GM21360 (cell line): Measurements from ENCODE around the gene PTPN6.

ENCODE experiments used
- ATAC-seq: cut with Tn5 transposase; IDR thresholded peaks from one replicate; pipeline ENCODE4 v1.9.1; 2021; ENCODE audit warnings: mild to moderate bottlenecking, moderate library complexity; ENCODE audit not compliant: unreplicated experiment

Gene PTPN6

GRCh38 chr12:6965026-6965661, 14.0 kb downstream of the PTPN6 start:
- peak; percentile 33 for ATAC-seq

DNA sequence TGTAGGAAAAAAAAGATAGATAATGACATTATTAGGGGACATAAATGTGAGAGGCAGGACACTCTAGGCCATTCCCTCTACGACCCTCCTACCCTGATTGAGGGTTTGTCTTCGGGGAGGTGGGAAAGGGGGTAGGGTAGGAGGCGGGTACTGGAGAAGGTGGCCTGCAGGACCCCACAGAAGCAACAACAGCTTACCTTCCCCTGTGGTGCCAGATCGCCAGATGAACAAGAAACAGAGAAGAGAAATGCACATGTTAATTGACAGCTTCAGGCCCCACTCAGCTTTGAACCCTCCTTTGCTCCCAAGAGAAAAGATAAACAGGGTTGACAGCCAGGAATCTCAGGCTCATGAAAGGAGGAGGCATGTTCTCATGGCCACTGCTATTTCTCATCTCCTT, 14.6 kb downstream of the PTPN6 start:
- ATAC-seq, result no peak

GRCh38 chr12:6966351-6966750, 15.2 kb downstream of the PTPN6 start:
- no peak for ATAC-seq

GRCh38 chr12:6967651-6968100, 16.5 kb downstream of the PTPN6 start:
- ATAC-seq, result no peak

GRCh38 chr12:6968426-6968825, 17.3 kb downstream of the PTPN6 start:
- no peak for ATAC-seq

- peak; percentile 29 for ATAC-seq
These were observed 19.0 kb downstream of the PTPN6 start for GRCh38 chr12:6970096-6970527.

- no peak for ATAC-seq
These were observed 23.0 kb downstream of the PTPN6 start for GRCh38 chr12:6974180-6974579.

DNA sequence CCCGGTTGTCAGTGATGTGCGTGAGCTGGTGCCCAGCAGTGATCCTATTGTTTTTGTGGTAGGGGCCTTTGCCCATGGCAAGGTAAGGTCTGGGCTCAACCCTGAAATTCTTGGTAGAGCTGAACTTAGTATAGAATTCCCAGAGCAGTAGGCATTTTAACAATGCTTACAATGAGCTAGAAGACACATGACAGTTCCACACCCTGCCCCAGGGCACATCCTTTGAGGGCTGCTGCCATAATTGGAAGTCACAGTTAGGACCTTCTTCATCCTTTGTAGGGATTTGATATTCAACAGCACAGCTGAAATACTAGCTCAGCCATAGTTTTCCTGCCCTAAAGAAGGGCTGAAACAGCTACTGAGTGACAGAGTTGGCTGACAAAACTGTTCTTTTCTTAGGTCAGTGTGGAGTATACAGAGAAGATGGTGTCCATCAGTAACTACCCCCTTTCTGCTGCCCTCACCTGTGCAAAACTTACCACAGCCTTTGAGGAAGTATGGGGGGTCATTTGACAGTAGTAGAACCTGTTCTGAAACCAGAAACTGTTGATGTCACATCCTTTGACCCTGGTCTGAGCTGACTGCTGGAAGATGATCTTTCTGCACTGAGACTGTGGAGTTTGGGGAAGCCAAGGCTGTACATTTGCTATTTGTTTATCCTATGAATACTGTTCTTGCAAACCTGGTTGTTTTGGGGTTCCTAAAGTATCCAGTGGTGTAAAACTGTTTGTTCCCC, 24.3 kb downstream of the PTPN6 start:
- no peak for ATAC-seq

GRCh38 chr12:6977653-6978052, 26.5 kb downstream of the PTPN6 start:
- no peak for ATAC-seq

- ATAC-seq, result no peak
These were observed 27.0 kb downstream of the PTPN6 start for GRCh38 chr12:6978188-6978587.

DNA sequence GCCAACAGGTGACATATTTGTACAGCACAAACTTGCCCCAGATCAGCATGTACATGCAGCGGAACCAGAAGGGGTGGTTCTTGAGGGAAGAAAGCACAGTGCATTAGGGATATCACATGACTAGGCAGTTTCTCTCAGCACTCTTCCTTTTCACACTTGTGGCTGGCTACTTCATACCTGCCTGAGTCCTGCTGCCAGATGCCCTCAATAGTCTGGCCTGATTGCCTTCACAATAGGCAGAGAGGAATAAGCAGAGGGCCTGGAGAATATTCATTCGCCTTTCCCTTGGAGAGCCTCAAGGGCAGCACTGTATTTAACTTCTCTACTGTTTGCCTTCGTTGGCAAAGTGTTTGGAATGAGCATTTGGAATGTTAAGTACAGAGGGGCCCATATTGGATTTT, 27.5 kb downstream of the PTPN6 start:
- ATAC-seq, result no peak

DNA sequence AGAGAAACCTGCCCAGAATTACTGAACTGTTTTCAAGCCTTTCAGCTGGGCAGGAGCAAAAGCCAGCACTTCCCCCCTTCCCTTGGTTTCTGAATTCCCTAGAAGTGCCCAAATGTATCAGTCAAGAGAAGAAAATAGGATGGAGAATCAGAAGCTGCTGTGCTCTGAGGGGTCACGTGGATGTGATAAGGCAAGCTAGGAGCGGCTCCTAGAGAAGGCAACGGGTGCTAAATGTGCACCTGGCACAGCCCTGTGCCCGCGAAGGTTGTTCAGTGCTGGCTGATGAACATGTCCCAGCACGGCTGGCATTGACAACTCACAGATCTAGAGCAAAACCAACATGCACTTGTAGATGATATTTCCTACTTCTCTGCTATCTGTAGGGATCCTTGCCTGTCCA, 27.9 kb downstream of the PTPN6 start:
- ATAC-seq, result no peak

DNA sequence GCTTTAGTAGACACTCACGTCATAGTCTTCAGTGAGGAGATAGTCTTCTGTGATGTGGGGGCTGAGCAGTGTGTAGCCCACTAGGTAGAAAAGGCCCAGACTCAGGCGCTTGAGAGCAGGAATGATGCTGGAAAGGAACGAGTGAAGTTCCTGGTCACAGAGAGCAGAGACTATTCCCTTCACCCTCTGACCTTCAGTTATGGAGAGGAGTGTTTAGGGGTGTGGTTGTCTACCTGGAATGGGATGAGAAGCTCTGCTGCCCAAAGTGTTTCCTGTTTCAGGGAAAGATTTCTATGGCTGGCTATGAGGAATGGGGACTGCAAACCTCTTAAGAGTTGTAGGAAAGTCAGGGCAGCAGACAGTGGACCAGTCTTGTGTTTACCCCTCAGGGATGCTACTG, 28.3 kb downstream of the PTPN6 start:
- ATAC-seq, result no peak

DNA sequence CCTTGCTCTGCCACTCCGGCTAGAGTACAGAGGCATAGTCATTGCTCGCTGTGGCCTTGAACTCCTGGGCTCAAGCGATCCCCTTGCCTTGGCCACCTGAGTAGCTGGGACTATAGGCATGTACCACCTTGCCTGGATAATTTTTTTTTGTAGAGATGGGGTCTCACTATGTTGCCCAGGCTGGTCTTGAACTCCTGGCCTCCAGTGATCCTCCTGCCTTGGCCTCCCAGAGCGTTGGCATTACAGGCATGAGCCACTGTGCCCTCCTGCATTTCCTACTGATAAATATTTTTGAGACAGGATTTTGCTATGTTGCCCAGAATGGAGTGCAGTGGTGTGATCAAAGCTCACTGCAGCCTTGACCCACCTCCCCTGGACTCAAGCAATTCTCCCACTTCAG, 28.9 kb downstream of the PTPN6 start:
- no peak for ATAC-seq

GRCh38 chr12:6980740-6981139, 29.6 kb downstream of the PTPN6 start:
- ATAC-seq, result no peak

DNA sequence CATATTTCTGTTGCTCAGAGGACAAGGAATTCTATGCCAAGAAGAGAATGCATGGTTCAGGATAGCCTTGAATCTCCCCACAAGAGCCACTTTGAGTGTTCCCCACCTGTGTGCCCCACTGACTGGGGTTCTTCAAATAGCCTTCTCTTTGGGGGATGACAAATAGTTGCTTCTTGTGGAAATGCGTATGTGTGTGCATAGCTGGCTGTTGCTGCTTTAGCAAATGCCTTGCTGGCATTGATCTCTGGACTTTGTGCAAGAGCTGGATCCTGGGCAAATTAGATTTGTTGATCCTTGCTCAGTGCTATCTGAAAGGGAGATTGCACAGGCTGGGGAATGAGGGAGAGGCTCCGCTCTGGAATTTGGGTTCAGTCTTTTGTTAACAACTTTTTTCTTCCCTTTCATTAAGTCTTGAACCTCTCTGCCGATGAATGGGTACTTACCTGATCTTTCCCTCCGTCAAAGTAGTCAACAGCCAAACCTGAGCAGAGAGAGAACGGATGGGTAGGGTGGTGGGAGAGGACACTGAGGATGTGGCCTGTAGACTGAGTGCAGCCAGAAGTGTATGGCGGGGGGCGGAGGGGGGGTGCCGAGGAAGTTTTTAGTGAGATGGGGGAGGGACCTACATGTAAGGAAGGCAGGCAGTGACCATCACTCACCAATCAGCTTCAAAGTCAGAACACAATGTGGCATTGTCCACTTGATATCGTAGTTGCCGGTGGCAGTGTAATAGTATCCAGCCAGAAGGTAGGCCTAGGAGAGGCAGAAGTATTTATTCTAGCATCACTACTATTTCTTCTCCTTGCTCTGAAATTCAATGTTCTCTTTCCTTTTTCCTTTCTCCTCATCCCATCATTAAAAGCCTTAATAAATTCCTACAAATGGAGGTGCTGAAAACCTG, 30.2 kb downstream of the PTPN6 start:
- no peak for ATAC-seq

DNA sequence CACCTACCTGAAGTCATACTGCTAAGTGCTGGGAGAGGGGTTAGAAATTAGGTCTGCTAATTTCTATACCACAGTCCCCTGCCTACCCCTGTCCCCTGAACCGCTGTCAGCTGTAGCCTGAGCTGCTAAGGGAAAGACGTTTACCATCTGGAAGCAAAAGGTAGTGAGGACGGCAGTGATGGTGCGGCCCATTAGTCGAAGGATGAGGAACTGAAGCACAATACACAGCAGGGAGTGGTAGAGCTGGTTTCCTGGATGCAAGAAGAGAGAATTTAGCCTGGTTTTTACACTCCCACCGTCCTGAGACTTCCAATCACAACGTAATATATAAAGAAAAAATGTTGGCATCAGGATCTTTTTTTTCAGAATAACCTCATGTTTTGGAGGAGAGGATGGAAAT, 31.4 kb downstream of the PTPN6 start:
- ATAC-seq, result no peak

DNA sequence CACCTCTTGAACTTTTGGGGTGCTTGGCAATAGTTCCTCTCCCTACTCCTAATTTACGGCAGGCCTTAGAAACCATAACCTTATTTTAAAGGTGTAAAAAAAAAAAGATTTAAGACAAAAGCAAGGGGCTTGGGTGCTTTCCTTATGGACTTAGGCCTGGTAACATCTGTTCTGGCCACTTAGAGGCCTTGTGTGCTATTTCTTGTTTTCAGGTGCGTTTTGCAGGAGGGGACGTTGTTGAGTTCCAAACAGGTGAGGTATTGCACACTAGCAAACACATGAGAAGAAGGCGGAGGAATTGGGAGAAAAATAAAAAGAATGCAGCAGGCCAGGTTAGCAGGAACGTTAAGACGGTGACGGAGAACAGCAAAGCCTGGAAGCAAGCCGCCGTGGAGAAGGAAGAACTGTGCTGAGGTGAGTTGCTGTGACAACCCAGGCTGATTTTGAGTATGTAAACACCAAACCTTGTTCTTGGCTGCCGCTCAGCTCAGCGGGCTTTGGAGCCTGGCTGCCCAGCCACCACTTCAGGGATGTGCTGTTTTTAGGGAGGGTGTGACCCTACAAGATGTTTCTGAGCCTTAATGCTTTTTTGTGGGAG, 36.9 kb downstream of the PTPN6 start:
- no peak for ATAC-seq

GRCh38 chr12:6996040-6996441, 44.9 kb downstream of the PTPN6 start:
- no peak for ATAC-seq

DNA sequence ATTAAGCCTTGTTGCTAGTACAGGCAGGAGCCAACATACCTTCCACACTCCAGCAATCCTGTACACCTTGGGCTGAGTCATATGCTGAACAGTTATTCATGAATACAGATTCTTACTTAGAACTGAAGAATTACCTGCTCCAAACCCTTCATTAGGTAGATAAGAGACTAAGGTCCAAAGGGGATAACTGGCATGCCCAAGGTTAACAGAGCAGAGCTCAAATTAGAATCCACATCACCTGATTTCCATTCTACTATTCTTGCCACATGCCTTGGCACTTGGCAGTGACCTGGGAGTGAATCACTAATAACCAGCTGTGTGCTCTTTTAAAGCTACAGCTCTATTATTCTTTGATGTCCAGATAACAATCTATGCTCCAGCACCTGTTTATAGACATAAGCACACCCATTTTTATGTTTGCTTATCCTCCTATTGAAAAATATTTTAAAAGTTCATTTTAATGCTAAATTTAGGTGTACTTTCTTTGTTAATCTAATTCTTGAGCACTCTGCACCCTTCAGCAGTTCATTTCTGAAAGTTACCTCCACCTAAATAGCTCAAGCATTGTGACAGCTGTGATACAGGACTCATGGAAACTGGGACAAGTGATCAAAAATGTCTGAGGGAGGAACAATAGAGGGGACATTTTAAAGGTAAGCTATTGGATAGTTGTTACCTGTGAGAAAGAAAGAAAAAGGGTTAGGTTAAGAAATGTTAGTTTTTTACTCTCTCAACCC, 47.7 kb downstream of the PTPN6 start:
- no peak for ATAC-seq
